Measurements from ENCODE around the gene MRPL51.

DNA sequence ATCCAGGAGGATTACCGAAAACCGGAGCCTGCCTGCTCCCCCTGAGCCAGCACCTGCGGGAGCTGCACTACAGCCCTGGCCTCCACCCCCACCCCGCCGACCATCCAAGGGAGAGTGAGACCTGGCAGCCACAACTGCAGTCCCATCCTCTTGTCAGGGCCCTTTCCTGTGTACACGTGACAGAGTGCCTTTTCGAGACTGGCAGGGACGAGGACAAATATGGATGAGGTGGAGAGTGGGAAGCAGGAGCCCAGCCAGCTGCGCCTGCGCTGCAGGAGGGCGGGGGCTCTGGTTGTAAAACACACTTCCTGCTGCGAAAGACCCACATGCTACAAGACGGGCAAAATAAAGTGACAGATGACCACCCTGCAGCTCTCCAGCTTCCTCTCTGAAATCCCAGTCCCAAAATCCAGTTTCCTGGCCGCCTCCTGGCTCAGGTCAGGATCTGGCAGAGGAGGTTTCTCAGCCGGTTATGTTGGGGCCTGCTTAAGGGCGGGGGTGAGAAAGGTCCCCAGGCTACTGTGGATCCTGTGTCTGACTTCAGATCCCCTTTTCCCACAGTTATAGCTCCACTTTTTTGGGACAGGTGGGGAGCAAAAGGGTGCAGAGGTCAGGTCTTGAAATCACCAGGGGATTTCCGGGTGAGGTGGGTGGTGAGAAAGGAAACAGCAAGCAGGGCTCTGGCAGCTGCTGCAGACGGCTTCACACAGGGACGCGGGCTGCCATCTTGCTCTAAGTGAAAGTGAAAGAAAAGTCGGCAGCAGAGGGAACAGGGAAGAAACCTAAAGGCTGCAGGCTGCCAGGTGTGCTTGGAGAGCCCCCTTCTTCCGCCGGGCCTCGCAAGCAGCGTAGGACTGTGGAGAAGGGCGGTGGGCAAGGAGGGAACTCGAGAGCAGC lies 41.5 kb downstream of the MRPL51 start, which contains the start of gene TAPBPL:
- TF ChIP-seq, protein P1, sequence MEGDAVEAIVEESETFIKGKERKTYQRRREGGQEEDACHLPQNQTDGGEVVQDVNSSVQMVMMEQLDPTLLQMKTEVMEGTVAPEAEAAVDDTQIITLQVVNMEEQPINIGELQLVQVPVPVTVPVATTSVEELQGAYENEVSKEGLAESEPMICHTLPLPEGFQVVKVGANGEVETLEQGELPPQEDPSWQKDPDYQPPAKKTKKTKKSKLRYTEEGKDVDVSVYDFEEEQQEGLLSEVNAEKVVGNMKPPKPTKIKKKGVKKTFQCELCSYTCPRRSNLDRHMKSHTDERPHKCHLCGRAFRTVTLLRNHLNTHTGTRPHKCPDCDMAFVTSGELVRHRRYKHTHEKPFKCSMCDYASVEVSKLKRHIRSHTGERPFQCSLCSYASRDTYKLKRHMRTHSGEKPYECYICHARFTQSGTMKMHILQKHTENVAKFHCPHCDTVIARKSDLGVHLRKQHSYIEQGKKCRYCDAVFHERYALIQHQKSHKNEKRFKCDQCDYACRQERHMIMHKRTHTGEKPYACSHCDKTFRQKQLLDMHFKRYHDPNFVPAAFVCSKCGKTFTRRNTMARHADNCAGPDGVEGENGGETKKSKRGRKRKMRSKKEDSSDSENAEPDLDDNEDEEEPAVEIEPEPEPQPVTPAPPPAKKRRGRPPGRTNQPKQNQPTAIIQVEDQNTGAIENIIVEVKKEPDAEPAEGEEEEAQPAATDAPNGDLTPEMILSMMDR (IDR thresholded peaks at IDR 0.05; ENCODE audit: insufficient read depth, low read depth, low read length) = no peak
- no peak for TF ChIP-seq EZH2 (IDR thresholded peaks at IDR 0.05; ENCODE audit: insufficient read depth, low read length)

Measured in astrocyte (in vitro differentiated cells and primary cell).